HepG2 (cell line): ENCODE measurements around the gene FNDC3B. TPM values are rescaled to one million over a fixed set of nuclear protein-coding genes. Genes with fewer than 3 reads are reported as not detected.
A peak's percentile ranks its signal among the peaks of the same experiment; 100 is the strongest.

ENCODE experiments used
- AKAP8 ChIP-seq: sonication (generic); formaldehyde crosslinking; IDR thresholded peaks from 2 replicates; pipeline ENCODE4 v1.5.1; 2020; ENCODE audit warnings: mild to moderate bottlenecking, missing genetic modification reagents
- ELF3 ChIP-seq: IDR thresholded peaks from 2 replicates; pipeline ENCODE4 v1.6.1; 2016; ENCODE audit warnings: missing genetic modification reagents, missing compliant biosample characterization
- ESRRA ChIP-seq: sonication (generic); formaldehyde crosslinking; IDR thresholded peaks from 2 replicates; pipeline ENCODE4 v1.5.1; 2020; ENCODE audit warnings: mild to moderate bottlenecking, low read depth, missing genetic modification reagents
- GABPB1 ChIP-seq: IDR thresholded peaks from 2 replicates; pipeline ENCODE4 v1.6.1; 2016; ENCODE audit warnings: mild to moderate bottlenecking, missing genetic modification reagents, moderate library complexity, missing compliant biosample characterization
- PPARG ChIP-seq: conservative IDR thresholded peaks from 2 replicates; pipeline ENCODE4 v1.6.1; 2016; ENCODE audit warnings: missing biosample characterization, missing genetic modification reagents
- RBAK ChIP-seq: sonication (generic); formaldehyde crosslinking; IDR thresholded peaks from 2 replicates; pipeline ENCODE4 v1.5.1; 2020; ENCODE audit warnings: mild to moderate bottlenecking, missing genetic modification reagents
- SALL2 ChIP-seq: sonication (generic); formaldehyde crosslinking; IDR thresholded peaks from 2 replicates; pipeline ENCODE4 v1.8.1; 2023; ENCODE audit warnings: mild to moderate bottlenecking, missing genetic modification reagents, inconsistent platforms
- SNAI1 ChIP-seq: sonication (generic); formaldehyde crosslinking; IDR thresholded peaks from 2 replicates; pipeline ENCODE4 v1.5.0; 2020; ENCODE audit warnings: mild to moderate bottlenecking, missing genetic modification reagents, borderline replicate concordance
- SP4 ChIP-seq: sonication (generic); formaldehyde crosslinking; IDR thresholded peaks from 2 replicates; pipeline ENCODE4 v1.8.1; 2023; ENCODE audit warnings: mild to moderate bottlenecking, missing genetic modification reagents
- SP5 ChIP-seq: IDR thresholded peaks from 2 replicates; pipeline ENCODE4 v1.6.1; 2016; ENCODE audit warnings: low read depth, borderline replicate concordance
- TOPORS ChIP-seq: sonication (generic); formaldehyde crosslinking; IDR thresholded peaks from 2 replicates; pipeline ENCODE4 v1.8.0; 2023; ENCODE audit warnings: mild to moderate bottlenecking, missing genetic modification reagents
- XBP1 ChIP-seq: sonication (generic); formaldehyde crosslinking; IDR thresholded peaks from 2 replicates; pipeline ENCODE4 v1.5.0; 2020; ENCODE audit warnings: missing genetic modification reagents
- ZNF20 ChIP-seq: sonication (generic); formaldehyde crosslinking; IDR thresholded peaks from 2 replicates; pipeline ENCODE4 v1.4.0; 2020; ENCODE audit warnings: mild to moderate bottlenecking, moderate library complexity, missing genetic modification reagents
- ZNF343 ChIP-seq: sonication (generic); formaldehyde crosslinking; IDR thresholded peaks from 2 replicates; pipeline ENCODE4 v1.4.0; 2020; ENCODE audit warnings: mild to moderate bottlenecking, missing genetic modification reagents
- ZNF720 ChIP-seq: sonication (generic); formaldehyde crosslinking; IDR thresholded peaks from 2 replicates; pipeline ENCODE4 v1.4.0; 2020; ENCODE audit warnings: missing genetic modification reagents
- ZSCAN22 ChIP-seq: sonication (generic); formaldehyde crosslinking; IDR thresholded peaks from 2 replicates; pipeline ENCODE4 v1.4.0; 2020; ENCODE audit warnings: mild to moderate bottlenecking, missing genetic modification reagents
- polyA plus RNA-seq, 8 experiments: library from polyadenylated mRNA; depleted of rRNA in 3 of 8; stranded (reverse) in 7 of 8; unstranded in 1 of 8; fragments of >200 nt; fragmentation: Illumina TruSeq in 4 of 8; extraction: Trizol in 4 of 8; gene quantifications; 2 replicates each; pipeline versions ENCODE4 v1.2.1 to v1.2.3, GENCODE V29; 2011 to 2016; ENCODE audit warnings: low read depth in 4 of 8, missing spikeins in 1 of 8, mixed read lengths in 1 of 8; ENCODE audit not compliant: insufficient read depth in 1 of 8
- total RNA-seq, 5 experiments: library from RNA; depleted of rRNA; stranded (reverse); fragments of >200 nt; fragmentation: Illumina TruSeq; extraction: Trizol; gene quantifications; 2 replicates each; pipeline ENCODE4 v1.2.3, GENCODE V29; 2016; ENCODE audit warnings: low read depth in 1 of 5
- TF ChIP-seq, protein P1 (sequence below): sonication (generic); IDR thresholded peaks from 2 replicates; pipeline ENCODE4 v1.6.1; 2016; ENCODE audit warnings: low read depth, borderline replicate concordance
- TF ChIP-seq, protein P2 (sequence below): sonication (generic); formaldehyde crosslinking; IDR thresholded peaks from 2 replicates; pipeline ENCODE4 v1.4.0; 2020; ENCODE audit warnings: missing genetic modification reagents, mild to moderate bottlenecking, borderline replicate concordance
- TF ChIP-seq, protein P3 (sequence below): sonication (generic); formaldehyde crosslinking; IDR thresholded peaks from 2 replicates; pipeline ENCODE4 v1.8.1; 2023; ENCODE audit warnings: missing genetic modification reagents, mild to moderate bottlenecking, borderline replicate concordance
- TF ChIP-seq, protein P4 (sequence below): sonication (generic); formaldehyde crosslinking; IDR thresholded peaks from 2 replicates; pipeline ENCODE4 v1.4.0; 2020; ENCODE audit warnings: missing genetic modification reagents, borderline replicate concordance
- TF ChIP-seq, protein P5 (sequence below): sonication (generic); formaldehyde crosslinking; conservative IDR thresholded peaks from 2 replicates; pipeline ENCODE4 v1.8.0; 2022; ENCODE audit warnings: mild to moderate bottlenecking, moderate library complexity, missing genetic modification reagents

The FNDC3B gene
- total and polyA plus RNA-seq, 2 of the 13 experiments (the other 11 are each of a cell fraction or from before 2014, with no cell fraction given), result 74.8 to 103 TPM

DNA sequence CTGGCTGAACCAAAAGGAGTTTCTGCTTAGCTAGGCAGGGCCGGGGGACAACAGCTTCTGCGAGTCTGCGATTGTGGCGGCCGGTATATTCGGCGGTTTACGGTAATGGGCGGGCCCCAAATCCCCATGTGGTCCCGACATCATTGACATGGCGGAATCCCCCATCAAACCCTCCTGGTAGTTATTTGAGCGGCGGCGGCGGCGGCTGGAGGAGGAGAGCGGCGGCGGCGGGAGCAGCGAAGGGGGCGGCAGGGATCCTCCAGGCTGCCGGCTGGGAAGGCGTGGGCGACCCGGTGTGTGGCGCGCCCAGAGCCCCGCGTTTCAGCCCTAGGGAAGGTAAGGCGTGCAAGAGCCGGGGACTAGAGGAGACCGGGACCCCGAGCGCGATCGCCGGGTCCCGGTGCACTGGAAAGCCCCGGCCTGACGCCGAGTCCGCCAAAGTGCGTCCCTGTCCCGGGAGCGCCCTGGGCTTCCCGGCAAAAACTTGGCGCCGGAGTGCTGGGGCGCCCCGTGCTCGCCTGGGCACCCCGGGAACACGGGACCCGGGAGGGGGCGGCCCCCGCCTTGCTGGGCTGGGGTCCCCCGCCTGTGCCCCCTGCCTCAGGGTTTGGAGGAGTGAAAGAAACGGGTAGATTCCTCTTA lies at the start of gene FNDC3B (continued):
- TF ChIP-seq ZNF343 (CRISPR knock-in tag), result no peak
- no peak for TF ChIP-seq SALL2 (CRISPR knock-in tag)
- TF ChIP-seq SP4 (CRISPR knock-in tag), result peak; percentile 78
- TF ChIP-seq, protein P1, sequence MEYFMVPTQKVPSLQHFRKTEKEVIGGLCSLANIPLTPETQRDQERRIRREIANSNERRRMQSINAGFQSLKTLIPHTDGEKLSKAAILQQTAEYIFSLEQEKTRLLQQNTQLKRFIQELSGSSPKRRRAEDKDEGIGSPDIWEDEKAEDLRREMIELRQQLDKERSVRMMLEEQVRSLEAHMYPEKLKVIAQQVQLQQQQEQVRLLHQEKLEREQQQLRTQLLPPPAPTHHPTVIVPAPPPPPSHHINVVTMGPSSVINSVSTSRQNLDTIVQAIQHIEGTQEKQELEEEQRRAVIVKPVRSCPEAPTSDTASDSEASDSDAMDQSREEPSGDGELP, result peak; percentile 61
- TF ChIP-seq, protein P2, sequence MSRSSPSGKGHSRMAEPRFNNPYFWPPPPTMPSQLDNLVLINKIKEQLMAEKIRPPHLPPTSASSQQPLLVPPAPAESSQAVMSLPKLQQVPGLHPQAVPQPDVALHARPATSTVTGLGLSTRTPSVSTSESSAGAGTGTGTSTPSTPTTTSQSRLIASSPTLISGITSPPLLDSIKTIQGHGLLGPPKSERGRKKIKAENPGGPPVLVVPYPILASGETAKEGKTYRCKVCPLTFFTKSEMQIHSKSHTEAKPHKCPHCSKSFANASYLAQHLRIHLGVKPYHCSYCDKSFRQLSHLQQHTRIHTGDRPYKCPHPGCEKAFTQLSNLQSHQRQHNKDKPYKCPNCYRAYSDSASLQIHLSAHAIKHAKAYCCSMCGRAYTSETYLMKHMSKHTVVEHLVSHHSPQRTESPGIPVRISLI (CRISPR knock-in tag), result no peak; the same call in 1 of the 2 replicates
- no peak for TF ChIP-seq ZNF20 (CRISPR knock-in tag)
- TF ChIP-seq, protein P3, sequence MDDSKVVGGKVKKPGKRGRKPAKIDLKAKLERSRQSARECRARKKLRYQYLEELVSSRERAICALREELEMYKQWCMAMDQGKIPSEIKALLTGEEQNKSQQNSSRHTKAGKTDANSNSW (CRISPR knock-in tag), result no peak
- TF ChIP-seq ELF3, result peak; percentile 58; the same call in 1 of the 2 replicates
- no peak for TF ChIP-seq ZNF720 (CRISPR knock-in tag)
- 0 out of 2 replicates have a peak, but pooled peaks have one; percentile 45 for TF ChIP-seq RBAK
- no peak for TF ChIP-seq XBP1 (CRISPR knock-in tag)
- no peak for TF ChIP-seq ZSCAN22
- TF ChIP-seq SNAI1, result peak; percentile 57; the same call in 1 of the 2 replicates
- TF ChIP-seq GABPB1, result peak; percentile 45; the same call in 1 of the 2 replicates
- TF ChIP-seq, protein P4, sequence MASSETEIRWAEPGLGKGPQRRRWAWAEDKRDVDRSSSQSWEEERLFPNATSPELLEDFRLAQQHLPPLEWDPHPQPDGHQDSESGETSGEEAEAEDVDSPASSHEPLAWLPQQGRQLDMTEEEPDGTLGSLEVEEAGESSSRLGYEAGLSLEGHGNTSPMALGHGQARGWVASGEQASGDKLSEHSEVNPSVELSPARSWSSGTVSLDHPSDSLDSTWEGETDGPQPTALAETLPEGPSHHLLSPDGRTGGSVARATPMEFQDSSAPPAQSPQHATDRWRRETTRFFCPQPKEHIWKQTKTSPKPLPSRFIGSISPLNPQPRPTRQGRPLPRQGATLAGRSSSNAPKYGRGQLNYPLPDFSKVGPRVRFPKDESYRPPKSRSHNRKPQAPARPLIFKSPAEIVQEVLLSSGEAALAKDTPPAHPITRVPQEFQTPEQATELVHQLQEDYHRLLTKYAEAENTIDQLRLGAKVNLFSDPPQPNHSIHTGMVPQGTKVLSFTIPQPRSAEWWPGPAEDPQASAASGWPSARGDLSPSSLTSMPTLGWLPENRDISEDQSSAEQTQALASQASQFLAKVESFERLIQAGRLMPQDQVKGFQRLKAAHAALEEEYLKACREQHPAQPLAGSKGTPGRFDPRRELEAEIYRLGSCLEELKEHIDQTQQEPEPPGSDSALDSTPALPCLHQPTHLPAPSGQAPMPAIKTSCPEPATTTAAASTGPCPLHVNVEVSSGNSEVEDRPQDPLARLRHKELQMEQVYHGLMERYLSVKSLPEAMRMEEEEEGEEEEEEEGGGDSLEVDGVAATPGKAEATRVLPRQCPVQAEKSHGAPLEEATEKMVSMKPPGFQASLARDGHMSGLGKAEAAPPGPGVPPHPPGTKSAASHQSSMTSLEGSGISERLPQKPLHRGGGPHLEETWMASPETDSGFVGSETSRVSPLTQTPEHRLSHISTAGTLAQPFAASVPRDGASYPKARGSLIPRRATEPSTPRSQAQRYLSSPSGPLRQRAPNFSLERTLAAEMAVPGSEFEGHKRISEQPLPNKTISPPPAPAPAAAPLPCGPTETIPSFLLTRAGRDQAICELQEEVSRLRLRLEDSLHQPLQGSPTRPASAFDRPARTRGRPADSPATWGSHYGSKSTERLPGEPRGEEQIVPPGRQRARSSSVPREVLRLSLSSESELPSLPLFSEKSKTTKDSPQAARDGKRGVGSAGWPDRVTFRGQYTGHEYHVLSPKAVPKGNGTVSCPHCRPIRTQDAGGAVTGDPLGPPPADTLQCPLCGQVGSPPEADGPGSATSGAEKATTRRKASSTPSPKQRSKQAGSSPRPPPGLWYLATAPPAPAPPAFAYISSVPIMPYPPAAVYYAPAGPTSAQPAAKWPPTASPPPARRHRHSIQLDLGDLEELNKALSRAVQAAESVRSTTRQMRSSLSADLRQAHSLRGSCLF (CRISPR knock-in tag), result no peak
- TF ChIP-seq AKAP8 (CRISPR knock-in tag), result no peak
- TF ChIP-seq PPARG (CRISPR knock-in tag), result 0 out of 2 replicates have a peak, but pooled peaks have one; percentile 9
- TF ChIP-seq ESRRA (CRISPR knock-in tag), result no peak
- 0 out of 2 replicates have a peak, but pooled peaks have one; percentile 37 for TF ChIP-seq TOPORS (CRISPR knock-in tag)
- TF ChIP-seq SP5 (CRISPR knock-in tag), result no peak; the same call in 1 of the 2 replicates
- TF ChIP-seq, protein P5, sequence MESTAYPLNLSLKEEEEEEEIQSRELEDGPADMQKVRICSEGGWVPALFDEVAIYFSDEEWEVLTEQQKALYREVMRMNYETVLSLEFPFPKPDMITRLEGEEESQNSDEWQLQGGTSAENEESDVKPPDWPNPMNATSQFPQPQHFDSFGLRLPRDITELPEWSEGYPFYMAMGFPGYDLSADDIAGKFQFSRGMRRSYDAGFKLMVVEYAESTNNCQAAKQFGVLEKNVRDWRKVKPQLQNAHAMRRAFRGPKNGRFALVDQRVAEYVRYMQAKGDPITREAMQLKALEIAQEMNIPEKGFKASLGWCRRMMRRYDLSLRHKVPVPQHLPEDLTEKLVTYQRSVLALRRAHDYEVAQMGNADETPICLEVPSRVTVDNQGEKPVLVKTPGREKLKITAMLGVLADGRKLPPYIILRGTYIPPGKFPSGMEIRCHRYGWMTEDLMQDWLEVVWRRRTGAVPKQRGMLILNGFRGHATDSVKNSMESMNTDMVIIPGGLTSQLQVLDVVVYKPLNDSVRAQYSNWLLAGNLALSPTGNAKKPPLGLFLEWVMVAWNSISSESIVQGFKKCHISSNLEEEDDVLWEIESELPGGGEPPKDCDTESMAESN (CRISPR knock-in tag), result peak; percentile 85; the same call in 1 of the 2 replicates
